NCI-H187 treated with DMSO at 0.1 percent for 48 hours (cell line): ENCODE data around the gene ZMYND19.
"Not testable (repeated sequence)": the region's sequence is repeated elsewhere in the genome, so short reads cannot be mapped to it uniquely, and the experiment has no call there.

Experiments
- DNase-seq: peaks from one replicate; lab custom pipeline; 2025; lab: John Stamatoyannopoulos, UW

The ZMYND19 gene

DNA sequence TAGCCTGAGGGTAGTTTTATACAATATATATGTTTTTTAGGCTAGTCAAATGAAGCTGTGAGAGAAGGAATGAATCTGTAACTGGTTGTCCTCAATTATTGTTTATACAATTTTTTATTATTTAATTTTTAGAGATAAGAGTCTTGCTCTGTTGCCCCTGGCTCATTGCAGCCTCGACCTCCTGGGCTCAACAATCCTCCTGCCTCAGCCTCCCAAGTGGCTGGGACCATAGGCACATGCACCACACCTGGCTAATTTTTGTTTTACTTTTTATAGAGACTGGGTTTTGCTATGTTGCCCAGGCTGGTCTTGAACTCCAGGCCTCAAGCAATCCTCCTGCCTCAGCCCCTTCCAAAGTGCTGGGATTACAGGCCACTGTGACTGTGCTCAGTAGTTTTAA is 36.0 kb downstream of the ZMYND19 start:
- no peak for DNase-seq

DNA sequence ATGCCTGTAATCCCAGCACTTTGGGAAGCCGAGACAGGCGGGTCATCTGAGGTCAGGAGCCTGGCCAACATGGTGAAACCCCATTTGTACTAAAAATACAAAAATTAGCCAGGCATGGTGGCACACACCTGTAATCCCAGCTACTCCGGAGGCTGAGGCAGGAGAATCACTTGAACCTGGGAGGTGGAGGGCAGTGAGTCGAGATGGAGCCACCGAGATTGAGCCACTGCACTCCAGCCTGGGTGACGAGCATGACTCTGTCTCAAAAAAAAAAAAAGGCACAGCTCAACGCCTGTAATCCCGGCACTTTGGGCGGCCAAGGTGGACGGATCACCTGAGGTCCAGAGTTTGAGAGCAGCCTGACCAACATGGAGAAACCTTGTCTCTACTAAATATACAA is 36.7 kb downstream of the ZMYND19 start:
- not testable (repeated sequence) for DNase-seq

DNA sequence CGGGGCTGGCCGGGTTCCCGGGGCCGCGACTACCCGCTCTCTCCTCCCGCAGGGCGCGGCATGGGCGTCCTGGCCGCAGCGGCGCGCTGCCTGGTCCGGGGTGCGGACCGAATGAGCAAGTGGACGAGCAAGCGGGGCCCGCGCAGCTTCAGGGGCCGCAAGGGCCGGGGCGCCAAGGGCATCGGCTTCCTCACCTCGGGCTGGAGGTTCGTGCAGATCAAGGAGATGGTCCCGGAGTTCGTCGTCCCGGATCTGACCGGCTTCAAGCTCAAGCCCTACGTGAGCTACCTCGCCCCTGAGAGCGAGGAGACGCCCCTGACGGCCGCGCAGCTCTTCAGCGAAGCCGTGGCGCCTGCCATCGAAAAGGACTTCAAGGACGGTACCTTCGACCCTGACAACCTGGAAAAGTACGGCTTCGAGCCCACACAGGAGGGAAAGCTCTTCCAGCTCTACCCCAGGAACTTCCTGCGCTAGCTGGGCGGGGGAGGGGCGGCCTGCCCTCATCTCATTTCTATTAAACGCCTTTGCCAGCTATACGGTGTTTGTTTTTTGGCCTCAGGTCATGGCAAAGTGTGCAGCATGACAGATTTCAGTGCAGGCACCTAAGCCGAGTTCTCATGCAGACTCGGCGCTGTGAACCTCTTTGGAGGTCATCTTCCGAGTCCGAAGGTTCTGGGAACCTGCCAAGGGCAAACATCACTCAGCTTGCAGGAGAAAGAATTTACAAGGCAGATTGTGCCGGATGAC is 38.1 kb downstream of the ZMYND19 start:
- no peak for DNase-seq

DNA sequence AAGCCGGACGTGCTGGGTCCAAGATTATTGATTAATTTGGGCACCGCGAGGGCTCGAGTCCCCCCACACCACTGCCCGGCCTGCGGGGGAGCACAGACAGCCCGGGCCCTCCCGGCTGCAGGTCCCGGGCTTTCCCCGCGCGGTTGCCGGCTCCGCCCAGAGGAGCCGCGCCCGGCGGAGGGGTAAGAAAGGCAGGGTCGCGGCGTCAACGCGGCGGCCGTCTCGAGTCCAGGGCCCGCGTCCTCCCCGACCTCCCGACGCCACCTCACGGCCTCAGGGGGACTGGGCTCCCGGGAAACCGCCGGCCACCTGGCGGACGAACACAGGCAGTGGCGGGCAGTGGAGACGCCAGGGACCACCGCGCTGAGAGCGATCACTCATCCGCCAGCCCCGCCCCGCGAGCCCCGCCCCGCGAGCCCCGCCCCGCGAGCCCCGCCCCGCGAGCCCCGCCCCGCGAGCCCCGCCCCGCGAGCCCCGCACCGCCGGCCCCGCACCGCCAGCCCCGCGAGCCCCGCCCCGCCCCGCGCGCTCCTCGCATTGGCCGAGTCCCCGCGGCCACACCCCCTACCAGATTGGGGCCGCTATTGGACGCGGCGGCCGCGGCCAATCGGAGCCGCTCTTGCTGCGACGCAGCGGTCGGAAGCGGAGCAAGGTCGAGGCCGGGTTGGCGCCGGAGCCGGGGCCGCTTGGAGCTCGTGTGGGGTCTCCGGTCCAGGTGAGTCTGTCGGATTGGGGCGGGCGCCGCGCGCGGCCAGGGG is 38.9 kb downstream of the ZMYND19 start, which contains the start of gene MRPL41:
TSS of gene MRPL41 (plus strand) at position 616 of the 758 bp plus-strand sequence. CDS start 203 bp downstream, outside the sequence.
- DNase-seq = no peak

DNA sequence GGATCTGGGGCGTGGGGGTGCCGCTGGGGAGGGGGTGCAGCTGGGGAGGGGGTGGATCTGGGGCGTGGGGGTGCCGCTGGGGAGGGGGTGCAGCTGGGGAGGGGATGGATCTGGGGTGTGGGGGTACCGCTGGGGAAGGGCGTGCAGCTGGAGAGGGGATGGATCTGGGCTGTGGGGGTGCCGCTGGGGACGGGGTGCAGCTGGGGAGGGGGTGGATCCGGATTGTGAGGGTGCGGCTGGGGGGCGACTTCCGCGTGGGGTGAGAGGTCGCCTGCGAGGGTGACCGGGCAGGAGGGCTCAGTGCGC is 39.4 kb downstream of the ZMYND19 start:
- DNase-seq = not testable (repeated sequence)

DNA sequence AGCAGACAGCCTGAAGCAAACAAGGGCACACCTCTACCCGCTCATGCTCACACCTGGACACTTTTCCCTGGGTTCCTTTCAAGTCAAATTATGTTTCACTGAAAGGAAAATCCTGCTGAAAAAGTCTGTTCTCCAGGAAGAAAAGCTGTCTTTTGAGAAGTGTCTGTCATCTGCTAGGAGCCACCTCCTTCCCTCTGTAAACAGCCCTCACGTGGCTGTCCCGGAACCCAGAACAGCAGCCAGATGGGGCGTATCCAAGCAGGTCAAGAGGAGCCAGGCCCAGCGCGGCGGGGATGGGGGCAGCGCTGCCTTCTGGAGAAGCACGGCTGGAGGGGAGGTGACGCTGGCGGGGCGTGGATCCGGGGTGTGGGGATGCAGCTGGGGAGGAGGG is 40.1 kb downstream of the ZMYND19 start, which contains the start of gene PNPLA7:
TSS of gene PNPLA7 (minus strand) at position 172 of the 391 bp plus-strand sequence. CDS start 205 bp downstream, outside the sequence.
- no peak for DNase-seq

DNA sequence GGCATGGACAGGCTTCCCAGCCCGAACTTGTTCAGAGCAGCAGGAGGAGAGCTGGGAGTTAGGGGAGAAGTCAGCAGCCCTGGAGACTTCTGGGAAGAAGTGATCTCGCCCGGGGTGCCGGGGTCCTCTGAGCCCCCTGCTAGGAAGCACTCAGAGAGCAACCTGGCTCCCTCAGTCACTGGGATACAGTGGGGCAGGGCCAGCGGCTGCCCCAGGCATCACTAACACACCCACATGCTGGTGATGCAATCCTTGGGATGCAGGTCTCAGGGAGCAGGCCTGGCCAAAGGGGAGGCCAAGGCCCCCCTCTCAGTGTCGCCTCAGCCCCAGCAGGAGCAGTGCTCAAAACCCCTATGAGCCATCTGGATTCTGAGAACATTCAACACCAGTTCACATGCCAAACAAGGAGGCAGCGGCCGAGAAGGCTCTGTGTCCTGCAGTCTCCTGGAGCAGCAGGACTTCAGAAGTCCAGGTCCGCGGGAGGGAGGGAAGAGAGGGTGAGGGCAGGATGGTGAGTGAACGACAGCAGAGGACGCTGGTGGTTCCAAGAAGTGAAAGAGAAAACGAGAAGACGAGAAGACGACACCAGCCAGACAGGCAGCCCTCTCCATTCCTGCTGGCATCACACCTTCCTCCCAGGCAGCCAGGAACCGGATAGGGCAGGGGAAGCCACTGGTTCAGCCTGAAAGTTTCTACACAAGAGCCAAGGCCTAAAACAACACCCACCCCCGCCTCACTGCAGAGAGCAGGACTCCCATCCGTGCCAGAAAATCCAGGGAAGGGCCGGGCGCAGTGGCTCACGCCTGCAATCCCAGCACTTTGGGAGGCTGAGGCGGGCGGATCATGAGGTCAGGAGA is 42.4 kb downstream of the ZMYND19 start:
- DNase-seq = no peak

DNA sequence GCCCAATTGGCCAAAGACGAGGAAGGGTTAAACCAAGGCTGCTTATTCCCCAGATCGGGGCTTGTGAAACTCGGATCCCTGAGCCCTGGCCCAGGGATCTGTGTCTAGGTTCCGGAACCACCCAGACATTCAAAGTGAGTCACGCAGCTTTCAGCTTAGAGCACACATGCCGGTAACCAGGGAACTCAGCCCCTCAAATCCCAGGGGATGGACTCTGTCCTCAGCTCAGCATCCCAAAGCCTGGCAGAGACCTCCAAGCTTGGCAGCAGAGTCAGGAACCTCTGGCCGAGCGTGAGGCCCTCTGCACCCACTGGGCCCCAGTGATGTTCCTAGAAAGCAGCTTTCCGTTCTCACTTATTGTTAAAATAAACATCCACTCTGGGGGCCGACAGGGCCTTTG is 45.2 kb downstream of the ZMYND19 start:
- DNase-seq = no peak

DNA sequence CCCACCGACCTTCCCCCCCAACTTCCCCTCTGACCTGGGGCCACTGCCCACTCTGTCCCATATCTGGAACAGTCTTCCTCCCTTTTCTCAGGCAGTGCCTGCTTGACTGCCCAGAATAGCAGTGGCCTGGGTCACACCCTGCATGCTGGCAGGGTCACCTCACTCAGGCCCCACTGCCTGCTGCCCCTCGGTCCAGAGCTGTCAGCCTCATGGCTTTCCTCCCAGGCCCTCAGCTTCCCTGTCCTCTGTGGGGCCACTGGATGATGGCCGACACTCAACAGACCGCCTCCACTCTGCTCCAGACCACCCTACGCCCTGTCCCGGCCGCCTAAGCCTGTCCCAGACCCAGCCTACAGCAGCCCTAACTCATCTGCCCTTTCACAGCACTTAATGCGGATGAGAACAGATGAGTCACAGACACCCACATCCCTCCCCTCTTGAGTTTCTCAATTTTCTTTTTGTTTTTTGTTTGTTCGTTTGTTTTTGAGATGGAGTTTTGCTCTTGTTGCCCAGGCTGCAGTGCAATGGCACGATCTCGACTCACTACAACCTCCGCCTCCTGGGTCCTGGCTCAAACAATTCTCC is 46.0 kb downstream of the ZMYND19 start:
- DNase-seq = no peak

DNA sequence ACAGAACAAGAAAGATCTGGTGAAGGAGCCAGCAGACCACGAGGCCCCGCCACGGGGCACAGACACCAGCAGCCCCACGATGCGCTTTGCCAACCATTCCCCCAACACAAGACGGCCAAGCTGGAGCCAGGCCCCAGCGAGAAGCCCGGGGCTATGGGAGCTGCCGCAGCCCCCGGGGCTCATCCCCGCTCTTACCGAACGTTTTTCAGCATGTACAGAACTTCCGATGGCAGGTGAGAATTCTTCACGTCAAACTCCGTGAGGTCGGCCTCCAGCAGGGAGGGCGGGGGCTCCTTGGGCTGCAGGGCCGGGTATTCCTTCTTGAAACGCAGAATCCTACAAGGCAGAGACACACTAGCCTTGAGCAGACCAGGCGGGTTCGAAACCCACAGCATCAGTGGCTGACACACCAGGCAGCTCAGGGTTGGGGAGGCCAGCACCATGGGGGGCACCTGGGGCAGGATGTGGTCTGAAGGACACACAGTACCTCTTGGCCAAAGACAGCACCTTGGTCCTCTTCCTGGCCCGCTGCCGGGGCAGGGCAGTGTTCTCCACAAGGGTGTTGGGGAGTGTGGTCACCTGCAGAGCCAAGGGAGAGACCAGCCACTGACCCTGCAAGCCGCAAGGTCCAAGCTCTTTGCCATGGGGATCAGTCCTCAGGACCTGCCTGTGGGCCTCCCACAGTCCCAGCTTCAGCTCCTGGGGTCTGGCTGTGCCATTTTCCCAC is 46.9 kb downstream of the ZMYND19 start:
- DNase-seq = no peak

DNA sequence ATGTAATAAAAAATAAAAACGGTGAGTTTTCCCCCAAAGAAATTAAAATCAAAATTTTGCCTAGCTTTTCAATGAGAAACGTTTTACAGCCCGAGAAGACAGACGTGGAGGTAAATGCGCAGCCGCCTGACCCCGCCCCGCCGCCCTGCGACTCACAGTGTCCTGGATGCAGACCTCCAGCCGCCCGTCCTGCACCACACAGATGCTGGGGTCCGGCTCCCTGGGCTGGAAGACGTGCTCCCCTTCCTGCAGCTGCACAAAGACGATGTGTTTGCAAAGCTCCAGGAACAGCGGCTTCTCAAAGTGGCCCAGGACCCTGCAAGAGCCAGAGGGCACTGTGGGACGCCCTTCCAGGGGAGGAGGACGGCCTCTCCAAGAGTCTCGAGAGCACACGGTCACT is 47.8 kb downstream of the ZMYND19 start:
- DNase-seq = no peak

DNA sequence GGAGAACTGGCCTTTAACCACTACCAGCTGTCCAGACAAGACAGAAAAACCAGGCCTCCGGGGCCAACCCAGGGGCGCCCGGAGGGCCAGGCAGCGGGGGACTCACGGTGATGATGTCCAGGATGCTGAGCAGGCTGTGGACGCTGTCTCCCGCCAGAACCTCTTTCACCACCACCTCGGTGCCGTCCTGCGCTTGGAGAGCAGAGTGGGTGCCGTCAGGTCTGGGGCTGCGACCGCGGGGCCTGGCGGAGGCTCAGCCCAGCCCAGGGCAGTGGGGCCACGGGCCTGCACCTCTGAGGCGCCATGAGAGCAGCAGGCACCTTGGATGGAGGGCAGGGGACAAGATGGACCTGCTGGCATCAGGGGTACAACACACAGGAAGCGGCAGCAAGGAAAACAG is 49.8 kb downstream of the ZMYND19 start:
- DNase-seq = no peak

DNA sequence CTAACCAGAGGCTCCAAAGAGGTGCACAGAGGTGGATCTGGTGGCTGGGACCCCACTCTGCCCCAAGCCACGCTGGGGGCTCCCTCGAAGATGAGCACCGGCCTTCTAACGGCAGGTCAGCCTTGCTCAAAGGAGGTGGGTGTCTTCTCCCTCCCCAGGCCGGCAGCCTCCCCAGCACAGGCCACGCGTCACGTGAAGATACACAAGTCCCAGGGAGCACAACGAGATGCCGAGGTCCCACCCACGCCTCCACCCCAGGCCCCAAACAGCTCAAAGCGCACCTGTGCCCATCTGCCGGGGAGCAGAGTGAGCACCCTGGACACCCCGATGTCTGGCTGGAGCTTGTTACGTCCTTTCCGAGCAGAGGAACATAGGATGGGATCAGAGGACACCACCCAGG is 52.3 kb downstream of the ZMYND19 start:
- DNase-seq = no peak

DNA sequence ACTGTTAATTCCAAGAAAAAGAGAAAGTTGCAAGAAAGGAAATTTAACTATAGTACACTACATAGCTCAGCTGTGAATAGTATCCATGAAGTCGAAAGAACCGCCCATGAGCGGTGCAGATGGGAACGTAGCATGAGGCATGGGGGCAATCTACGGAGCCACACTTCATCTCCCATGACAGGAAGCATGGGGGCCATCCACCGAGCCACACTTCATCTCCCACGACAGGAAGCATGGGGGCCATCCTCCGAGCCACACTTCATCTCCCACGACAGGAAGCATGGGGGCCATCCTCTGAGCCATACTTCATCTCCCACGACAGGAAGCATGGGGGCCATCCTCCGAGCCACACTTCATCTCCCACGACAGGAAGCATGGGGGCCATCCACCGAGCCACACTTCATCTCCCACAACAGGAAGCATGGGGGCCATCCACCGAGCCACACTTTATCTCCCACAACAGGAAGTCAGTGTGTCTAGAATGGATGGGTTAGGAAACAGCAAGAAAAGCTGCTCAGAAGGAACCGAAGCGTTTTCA is 53.6 kb downstream of the ZMYND19 start:
- DNase-seq = not testable (repeated sequence)

DNA sequence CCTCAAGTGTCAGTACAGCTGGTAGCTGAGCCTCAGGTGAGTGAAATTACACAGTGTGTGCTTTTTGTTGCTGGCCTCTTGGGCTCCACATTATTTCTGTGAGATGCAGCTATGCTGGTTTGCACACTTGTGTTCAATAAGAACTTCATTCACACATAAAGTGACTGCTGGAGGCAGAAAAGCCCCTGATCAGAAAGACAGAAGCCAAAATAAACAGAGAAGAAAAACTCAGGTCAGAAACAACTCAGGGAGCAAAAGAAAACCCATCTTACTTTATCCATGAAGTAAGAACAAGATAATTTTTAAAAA is 55.2 kb downstream of the ZMYND19 start:
- DNase-seq = no peak

DNA sequence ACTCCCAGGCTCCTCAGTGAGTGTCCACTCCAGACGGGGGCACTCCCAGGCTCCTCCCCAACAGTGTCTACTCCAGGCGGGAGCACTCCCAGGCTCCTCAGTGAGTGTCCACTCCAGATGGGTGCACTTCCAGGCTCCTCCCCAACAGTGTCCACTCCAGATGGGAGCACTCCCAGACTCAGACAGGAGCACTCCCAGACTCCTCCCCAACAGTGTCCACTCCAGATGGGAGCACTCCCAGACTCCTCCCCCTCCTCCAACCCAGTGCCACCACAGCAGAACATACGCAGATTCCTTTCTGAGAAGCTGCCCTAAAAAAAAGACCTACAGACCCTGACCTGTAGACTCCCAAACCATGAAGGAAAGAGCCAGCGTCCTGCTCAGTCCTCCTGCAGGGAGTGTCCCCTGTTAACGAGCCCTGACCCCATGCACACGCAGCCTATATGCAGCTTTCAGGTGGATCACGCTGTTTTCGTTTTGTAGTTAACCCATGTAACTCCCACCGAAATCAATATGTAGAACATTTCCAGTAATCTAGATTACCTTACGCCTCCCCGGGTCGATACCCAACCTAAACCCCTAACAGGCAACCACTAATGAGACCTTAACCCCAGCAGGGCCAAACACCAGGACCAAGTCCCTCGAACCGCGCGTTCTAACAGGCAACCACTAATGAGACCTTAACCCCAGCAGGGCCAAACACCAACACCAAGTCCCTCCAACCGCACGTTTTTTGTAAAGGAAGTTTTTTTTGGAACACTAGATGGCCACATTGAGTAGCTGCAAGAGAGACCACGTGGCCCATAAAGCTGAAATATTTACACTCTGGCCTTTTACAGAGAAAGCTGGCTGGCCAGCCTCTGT is 55.8 kb downstream of the ZMYND19 start:
- DNase-seq = no peak

DNA sequence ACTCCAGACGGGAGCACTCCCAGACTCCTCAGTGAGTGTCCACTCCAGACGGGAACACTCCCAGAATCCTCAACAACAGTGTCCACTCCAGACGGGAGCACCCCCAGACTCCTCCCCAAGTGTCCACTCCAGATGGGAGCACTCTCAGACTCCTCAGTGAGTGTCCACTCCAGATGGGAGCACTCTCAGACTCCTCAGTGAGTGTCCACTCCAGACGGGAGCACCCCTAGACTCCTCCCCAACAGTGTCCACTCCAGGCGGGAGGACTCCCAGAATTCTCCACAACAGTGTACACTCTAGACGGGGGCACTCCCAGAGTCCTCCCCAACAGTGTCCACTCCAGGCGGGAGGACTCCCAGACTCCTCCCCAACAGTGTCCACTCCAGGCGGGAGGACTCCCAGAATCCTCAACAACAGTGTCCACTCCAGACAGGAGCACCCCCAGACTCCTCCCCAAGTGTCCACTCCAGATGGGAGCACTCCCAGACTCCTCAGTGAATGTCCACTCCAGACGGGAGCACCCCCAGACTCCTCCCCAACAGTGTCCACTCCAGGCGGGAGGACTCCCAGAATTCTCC is 57.3 kb downstream of the ZMYND19 start:
- DNase-seq = not testable (repeated sequence)
